A204.1 (cell line): Measurements from ENCODE around the gene OR2T6.
A peak's percentile ranks its signal among the peaks of the same experiment; 100 is the strongest.
"Not testable (repeated sequence)": the region's sequence is repeated elsewhere in the genome, so short reads cannot be mapped to it uniquely, and the experiment has no call there.

Experiments used
- FAIRE-seq: peaks from 2 replicates; lab custom pipeline; 2012; peaks lifted over from hg19 to GRCh38; lab: Jason Lieb, UNC

OR2T6 gene, protein sequence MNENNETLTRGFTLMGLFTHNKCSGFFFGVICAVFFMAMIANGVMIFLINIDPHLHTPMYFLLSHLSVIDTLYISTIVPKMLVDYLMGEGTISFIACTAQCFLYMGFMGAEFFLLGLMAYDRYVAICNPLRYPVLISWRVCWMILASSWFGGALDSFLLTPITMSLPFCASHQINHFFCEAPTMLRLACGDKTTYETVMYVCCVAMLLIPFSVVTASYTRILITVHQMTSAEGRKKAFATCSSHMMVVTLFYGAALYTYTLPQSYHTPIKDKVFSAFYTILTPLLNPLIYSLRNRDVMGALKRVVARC

DNA sequence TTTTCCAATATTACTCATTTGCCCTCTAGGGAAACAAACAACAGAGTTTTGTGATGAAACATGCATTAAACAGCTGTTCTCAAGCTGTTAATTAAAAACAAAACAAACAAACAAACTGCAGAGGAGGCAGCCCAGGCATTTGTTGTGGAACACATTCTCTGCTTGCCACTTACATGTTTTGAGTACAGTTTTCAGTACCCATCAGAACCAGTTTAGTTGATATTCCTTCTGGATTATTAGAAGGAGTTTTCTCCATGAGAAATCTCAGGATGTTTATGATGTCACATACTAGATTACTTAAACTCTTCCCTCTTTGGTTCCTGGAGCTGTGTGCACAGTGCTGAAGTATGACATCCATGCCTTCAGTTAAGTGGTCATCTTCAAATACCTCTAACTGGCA is at the start of gene OR2T6:
TSS of gene OR2T6 (plus strand) at position 301 of the 400 bp plus-strand sequence. CDS start 11,863 bp downstream, outside the sequence.
- no peak for FAIRE-seq

DNA sequence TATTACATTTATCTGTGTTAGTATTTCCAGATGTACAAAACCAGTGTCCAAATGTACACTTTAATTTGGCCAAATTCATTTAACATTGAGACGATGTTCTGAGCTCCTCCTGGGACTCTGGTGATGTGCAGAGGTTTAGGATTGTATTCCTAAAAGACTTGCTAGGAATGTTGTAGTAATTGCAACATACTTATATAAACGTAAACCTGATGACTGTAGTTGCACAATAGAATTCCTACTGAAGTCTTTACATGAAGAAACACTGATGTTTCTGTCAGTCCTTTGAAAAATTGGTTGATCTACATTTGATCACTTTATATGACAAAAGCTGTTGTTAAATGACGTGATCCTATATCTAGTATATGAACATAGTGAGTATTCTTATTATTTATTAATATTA is 32.1 kb upstream of the OR2T6 start:
- no peak for FAIRE-seq

DNA sequence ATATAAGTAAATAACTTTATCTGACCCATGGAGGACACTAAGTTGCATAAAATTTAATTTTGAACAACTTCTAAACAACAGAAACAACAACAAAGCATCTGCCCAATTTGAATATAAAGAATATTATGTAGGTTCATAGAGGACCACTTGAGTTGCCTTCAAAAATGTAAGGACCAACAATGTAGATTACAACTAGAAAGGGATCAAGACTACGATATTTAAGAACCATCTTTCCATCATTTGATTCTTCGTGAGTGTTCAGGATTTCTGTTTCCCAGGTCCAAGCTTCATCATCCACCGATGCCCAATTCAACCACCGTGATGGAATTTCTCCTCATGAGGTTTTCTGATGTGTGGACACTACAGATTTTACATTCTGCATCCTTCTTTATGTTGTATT is 27.1 kb upstream of the OR2T6 start, which contains the start of gene OR14C36:
TSS of gene OR14C36 (plus strand) at position 301 of the 400 bp plus-strand sequence. CDS start at position 301, 0 bp downstream.
- FAIRE-seq = no peak

DNA sequence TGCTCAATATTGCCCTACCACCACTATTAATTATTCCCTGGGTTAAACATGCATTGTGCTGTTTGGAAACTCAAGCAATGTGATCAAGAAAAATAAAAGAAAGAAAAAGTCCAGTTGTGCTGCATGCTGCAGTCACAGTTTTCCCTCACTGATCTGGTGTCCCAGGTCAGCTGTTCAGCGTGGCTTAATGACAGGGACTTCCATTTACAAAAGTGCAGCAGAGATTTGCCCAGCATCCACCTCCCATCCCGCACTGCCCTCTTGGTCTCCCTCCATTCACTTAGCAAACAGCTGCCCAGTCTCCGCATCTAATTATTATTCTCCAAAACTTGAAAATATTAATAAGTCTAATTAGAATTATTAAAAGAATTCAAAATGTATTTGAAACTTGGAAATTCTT is 16.1 kb upstream of the OR2T6 start:
- no peak for FAIRE-seq

DNA sequence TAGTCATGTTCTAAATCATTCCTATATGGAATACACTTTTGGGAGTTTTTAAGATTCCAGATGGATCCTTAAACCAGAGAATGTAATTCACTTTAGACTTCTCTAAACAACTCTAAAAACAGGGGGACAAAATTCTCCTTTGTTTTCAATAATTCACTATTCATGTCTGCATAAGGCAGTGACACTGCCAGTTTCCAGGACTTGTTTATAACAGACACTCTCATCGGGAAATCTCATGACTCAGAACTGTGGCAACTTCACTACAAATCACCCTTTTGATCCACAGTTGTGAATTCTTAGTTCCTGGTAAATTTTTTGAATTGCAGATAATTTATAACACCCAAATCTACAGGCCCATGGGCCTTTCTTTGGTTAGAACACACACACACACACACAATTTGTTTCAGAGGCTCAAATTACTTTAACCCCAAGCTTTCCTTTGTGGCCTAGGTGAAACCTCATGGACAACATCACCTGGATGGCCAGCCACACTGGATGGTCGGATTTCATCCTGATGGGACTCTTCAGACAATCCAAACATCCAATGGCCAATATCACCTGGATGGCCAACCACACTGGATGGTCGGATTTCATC is 14.3 kb upstream of the OR2T6 start, which contains the start of gene OR2T4:
TSS of gene OR2T4 (plus strand) at position 545 of the 595 bp plus-strand sequence. CDS start at position 545, 0 bp downstream.
- FAIRE-seq = no peak

DNA sequence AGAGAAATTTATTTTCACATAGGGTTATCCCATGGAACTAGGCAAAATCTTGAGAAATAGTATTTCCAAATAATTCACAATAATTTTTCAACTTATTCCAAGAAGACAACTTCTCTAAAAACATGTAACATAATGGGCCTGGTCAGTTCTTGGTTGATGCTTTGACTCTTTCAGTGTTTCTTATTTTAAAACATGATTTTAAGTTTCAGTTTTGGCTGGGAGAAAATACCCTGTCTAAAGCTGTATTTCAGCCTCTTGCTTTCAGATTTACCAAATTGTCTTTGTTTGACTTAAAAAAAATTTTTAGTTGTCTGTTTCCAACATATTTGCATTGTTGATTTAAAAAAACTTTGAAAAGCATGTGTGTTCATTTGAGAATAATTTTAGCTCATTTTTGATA is 8.9 kb upstream of the OR2T6 start:
- no peak for FAIRE-seq

DNA sequence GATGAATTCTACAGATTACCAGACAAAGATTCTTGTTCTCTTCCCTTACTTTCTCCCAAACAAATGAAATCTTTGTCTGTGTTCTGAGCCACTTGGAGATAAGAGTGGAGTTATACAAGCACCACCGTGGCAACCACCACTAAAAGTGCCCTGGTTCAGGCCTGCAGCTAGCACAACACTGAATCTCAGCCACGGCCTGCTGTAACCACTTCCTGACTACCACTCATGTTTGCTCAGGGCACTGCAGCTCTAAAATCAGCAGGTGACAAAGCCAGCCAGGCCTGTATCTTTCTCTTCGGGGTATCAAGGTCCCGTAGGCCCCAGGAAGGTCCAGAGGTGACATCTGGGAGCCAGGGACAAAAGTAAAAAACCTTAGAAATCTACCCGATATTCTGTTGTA is 3.2 kb upstream of the OR2T6 start:
- no peak for FAIRE-seq

DNA sequence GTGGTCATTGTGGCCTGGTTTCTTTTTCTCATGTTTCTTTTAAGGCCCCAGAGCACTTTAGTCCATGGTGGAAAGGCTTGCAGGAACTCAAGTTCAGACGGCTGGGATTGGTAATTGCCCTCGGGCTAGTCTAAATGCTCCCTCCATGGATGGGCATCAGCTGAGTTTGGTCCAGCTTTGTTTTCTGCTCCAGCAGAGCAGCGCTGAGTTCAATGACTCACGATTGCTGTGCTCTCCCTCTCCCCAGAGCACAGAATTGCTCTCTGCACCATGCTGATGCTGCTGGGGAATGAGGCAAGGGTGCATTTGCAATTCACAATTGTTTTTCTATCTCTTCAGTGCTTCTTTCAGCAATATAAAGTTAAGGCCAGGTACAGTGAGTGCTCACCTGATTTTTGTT is 1.8 kb upstream of the OR2T6 start:
- no peak for FAIRE-seq

DNA sequence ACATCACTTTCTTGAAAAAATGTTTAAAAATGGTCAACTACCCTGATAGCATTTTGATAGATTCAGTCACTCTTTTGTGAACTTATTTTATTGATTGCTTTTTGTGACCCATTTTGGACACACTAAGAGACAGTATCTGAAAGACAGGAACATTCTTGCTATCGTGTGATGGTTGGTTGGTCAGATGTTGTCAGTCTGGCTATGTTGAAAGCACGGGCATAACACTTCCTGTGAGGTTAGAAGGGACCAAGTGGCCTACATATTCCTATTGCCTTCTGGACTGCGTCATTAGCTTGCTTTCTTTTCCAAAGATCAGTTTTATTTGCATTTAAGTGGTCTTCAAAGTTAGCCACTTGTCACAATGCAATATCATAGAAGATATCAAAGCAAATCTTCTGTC is 1.4 kb downstream of the OR2T6 start:
- no peak for FAIRE-seq

DNA sequence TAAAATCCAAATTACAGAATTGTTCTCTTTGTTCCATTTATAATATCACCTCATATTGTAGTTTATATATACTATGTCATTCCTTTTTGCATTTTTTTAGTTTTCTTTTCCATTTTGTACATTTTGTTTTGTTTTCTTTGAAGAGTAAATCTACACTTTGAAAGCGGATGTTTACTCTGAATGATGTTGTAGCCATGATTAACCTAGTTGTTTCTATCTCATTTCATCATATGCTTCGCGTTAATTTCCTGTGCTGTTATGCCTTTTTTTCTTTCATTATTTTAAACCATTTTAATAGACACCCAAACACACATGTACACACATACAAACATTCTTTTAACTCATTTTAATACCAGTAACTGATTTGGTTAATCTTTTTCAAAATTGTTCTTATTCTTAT is 5.3 kb downstream of the OR2T6 start:
- FAIRE-seq = no peak

DNA sequence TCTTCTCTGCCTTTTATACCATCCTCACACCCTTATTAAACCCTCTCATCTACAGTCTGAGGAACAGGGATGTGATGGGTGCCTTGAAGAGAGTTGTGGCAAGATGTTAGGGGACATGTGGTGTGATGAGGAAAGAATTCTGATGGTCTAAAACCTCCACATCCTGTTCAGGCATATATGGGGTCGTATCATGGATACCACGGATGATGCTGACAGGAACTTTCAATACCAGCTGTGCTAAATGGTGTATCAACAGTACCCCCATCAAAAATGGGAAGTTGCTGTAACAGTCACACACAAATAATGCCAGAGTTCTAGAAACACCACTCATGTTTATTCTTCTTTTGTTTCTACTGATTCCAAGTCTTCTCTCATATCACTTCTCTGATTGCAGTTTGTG is 12.9 kb downstream of the OR2T6 start:
- no peak for FAIRE-seq

DNA sequence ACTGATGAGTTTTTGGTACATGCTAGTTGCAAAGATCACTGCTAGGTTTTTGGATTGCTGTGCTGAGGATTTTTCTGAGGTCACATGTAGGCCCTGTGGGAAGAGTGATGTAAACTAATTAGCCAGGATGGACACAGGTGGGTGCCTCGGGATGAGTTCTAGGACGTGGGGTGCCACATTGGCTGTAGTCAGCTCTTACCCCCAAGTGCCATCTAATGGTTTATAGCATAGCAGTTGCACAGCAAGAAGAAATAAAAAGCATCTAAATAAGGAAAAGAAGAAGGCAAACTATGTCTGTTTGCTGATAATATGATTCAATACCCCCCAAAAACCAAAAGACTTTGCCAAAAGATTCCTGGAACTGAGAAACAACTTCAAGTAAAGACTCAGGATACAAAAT is 17.5 kb downstream of the OR2T6 start:
- FAIRE-seq = no peak

DNA sequence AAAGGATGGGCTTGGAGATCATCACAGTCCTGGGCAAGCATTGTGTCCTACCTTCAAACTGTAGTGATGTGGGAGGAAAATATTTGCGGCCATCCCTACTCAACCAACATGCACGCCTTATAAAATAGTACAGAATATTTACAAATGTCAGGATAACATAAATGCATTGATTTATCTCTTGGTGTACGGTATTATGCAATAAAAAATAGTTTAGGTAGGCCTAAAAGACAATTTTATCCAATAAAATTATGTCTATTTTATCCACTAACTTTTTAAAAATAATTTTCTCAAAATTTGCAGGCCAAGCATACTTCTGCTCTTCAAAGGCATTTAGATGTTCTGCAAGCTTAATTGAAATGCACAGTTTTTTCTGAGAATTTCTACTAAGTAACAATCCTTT is 27.2 kb downstream of the OR2T6 start, which contains the start of gene OR2T1:
TSS of gene OR2T1 (plus strand) at position 301 of the 400 bp plus-strand sequence. CDS start 3,100 bp downstream, outside the sequence.
- FAIRE-seq = no peak

DNA sequence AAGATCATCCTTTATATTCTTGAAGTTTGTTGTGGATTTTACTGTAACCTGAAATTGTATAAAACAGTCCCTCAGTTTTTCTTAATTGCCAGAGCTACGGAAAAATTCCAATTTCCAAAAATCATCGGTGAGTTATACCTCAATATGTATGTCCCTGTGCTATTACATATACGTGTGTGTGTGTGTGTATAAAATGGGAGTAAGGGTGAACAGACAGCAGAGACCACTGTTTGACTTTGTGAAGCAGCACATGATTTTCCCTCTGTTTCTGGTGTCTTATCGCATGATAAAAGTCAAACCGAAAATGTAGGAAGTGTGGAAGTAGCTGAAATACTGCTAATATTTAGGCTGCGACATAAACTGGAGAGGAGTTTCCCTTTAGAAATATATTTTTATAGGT is 28.5 kb downstream of the OR2T6 start:
- FAIRE-seq = no peak

DNA sequence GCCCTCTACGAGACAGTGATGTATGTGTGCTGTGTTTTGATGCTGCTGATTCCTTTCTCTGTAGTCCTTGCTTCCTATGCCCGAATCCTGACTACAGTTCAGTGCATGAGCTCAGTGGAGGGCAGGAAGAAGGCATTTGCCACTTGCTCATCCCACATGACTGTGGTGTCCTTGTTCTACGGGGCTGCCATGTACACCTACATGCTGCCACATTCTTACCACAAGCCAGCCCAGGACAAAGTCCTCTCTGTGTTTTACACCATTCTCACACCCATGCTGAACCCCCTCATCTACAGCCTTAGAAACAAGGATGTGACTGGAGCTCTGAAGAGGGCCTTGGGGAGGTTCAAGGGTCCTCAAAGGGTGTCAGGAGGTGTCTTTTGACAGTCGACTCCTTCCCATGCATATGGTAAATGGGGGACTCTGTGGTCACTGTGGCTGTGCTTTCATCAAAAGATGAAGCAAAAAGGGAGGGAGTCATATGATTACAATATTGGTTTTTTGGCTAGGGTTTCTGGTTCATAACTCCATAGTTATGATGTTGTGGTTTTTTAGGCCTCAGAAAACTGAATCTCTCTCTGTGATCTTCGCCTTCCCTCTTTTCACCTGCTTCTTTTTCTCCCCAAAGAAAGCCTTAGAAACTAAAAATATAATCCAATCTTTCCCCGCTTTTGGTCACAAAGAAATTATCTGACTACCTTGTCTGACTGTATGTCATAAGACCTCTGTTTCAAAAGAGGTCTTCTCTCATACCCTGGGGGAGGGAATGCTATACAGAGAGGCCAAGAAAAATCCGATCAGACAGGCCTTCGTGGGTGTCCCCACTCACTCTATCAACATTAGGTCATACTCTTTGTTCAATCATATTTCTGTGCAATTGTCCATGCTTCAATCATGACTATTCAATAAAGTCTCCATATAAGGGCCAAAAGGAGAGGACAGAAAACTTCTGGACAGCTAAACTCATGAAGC is 31.5 kb downstream of the OR2T6 start:
- FAIRE-seq = no peak

DNA sequence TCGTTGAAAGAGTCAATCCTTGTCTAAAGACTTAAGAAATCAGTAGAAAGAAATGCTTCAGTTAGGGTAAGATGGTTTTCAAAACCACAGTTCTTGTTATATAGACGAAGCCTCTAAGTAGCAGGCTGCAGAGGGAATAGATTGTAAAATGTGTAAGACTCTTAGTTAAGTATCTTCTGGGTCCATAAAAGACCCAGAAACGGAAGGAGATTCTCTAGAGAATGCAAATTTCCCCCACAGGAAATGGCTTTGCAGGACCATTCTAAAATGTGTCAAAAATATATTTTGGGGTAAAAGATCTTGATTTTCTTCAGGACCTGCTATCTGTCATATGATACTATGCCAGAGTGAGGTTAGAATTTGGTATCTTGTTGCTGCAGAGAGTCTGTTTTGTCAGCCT is 40.7 kb downstream of the OR2T6 start:
- no peak for FAIRE-seq

DNA sequence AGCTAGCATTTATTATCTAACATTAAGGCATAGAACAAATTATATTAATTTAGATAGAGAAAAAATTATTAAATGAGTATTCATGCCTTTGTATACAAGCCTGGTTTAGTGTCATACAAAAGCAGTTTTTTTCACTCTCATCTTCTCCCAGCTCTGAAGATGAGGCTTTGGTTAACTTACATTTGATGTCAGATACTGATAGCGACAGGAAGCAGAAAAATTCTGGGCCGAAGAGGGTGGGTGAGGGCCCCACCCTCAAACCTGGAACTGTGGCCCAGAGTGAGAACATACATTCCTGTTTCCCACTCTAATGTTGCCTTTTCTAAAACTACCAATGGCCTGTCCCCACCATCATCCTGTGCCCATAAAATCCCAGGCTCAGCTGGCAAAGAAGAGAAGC is 42.3 kb downstream of the OR2T6 start:
- no peak for FAIRE-seq

DNA sequence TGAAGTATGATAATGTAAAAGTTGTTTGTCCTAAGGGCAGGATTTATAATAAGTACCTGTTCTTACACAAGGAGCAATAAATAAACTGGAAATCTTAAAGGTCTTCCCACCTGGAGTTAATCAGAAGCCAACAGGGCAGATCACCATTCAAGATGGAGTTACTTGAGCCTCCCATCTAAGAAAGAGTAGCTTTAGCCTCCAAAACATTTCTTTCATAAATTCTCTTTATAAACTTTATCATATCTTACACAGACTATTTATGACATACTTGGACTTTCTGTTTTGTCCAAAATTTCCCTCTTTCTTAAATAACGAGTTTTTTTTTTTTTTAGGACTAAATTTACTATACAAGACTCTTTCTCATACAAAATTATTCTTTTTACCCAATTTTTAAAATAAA is 45.8 kb downstream of the OR2T6 start:
- peak; percentile 96 for FAIRE-seq

DNA sequence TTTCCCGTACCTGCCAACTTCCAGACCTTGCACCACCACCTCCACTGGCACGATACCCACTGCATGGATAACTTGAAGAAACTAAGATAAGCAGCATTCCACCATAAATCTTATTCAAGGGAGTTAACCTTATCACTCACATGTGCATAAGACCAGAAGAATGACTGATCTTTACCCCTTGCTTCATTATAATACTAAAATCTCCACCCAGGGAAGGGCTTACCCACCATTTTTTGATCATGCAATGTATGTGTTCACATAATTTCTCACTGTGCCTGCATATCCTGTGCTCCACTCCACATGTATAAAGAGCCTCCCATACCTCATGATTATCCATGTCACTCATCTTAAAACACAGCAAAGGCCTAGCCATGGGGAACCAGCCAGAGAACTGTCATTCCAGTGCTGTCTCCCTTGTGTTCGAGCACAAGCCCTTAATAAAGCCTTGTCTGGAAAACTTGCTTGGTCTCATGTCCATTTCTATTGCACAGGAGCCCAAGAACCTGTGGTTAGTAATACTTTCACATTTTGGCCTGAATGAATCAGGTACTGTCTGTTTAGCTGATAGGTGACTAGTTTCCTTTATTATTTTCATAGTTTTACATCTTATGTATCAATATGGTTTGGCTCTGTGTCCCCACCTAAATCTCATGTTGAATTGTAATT is 52.1 kb downstream of the OR2T6 start:
- FAIRE-seq = not testable (repeated sequence)

DNA sequence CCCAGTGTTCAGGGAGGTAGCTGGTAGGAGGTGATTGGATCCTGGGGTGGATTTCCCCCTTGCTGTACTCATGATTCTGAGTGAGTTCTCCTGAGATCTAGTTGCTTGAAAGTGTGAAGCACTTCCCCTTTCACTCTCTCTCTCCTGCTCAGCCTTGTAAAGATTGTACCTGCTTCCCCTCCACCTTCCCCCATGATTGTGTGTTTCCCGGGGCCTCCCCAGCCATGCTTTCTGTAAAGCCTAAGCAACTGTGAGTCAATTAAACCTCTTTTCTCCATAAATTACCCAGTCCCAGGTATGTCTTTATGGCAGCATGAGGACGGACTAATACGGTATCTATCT is 52.6 kb downstream of the OR2T6 start:
- FAIRE-seq = not testable (repeated sequence)

DNA sequence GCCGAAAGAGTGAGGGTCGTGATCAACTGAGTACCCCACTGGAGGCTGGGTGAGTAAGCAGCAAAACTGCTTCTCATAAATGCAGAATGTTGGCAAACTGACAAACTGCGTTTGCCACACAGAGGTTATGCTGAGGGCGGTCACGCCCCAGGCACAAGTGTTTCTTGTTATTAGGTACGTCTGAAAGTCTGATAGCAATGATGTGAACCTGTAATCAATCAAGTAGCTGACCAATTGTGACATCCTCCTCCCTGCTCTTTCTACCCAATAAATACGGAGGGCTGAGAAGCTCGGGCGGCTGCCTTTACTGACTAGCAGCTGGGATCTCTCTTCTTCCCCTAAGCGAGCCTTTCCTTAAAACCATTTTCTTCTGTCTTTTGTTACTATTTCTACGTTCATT is 56.1 kb downstream of the OR2T6 start:
- FAIRE-seq = not testable (repeated sequence)

DNA sequence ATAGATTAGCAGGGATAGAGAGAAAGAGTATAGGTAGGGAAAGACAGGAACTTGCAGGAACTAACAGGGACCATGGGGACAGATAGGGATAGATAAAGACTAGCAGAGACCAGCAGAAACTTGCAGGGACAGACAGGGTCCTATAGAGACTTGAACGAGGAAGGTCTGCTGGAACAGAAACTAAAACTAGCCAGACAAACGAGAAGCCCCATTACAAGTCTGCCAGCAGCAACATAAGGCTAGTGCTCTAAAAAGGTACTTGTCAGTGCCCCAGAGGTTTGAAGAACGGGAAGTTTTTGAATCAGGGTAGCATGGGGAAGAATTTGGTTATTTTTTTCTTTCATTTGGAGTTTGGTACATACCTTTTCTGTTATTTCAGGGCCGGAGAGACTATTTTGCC is 56.7 kb downstream of the OR2T6 start:
- not testable (repeated sequence) for FAIRE-seq
